Panc1 (cell line): ENCODE measurements around the gene HEATR9. TPM values are rescaled to one million over a fixed set of nuclear protein-coding genes. Genes with fewer than 3 reads are reported as not detected.

Experiments used
- ATAC-seq: fragments of 200-7000 bp; cut with Tn5 transposase; 2 replicates; pipeline ENCODE4 v1.9.1; 2020; ENCODE audit warnings: mild to moderate bottlenecking, moderate library complexity
- BruUV-seq: library from RNA; stranded (reverse); fragments of 400-500 nt; replicated peaks from 2 replicates; lab custom pipeline; 2021; lab: Mats Ljungman, UMichigan
- CTCF ChIA-PET: fragments of 300-600 bp; sonication (Branson Sonifier 250); formaldehyde crosslinking; loops from one replicate; lab custom pipeline; 2022; ENCODE audit warnings: antibody characterized with exemption; lab: Charles Lee
- POLR2A ChIA-PET: fragments of 300-600 bp; sonication (Branson Sonifier 250); formaldehyde crosslinking; loops from one replicate; lab custom pipeline; 2022; ENCODE audit warnings: antibody characterized with exemption; lab: Charles Lee
- DNase-seq: peaks from one replicate; pipeline ENCODE4 v3.0.0-alpha.2; 2010; ENCODE audit warnings: low read depth, low spot score
- H3K27ac ChIP-seq: 2 replicates; pipeline ENCODE4 v1.5.1; 2011; ENCODE audit warnings: mild to moderate bottlenecking, low read length, inconsistent platforms
- H3K27me3 ChIP-seq: fragments of 200-500 bp; sonication (Bioruptor generic); 2 replicates; pipeline ENCODE4 v1.6.0; 2014; ENCODE audit warnings: low read length, inconsistent platforms; ENCODE audit not compliant: control insufficient read depth, insufficient read depth
- H3K36me3 ChIP-seq: fragments of 200-500 bp; sonication (Bioruptor generic); 2 replicates; pipeline ENCODE4 v1.5.1; 2014; ENCODE audit warnings: inconsistent platforms, mild to moderate bottlenecking, low read length, moderate library complexity; ENCODE audit not compliant: control insufficient read depth, insufficient read depth
- H3K4me1 ChIP-seq: 2 replicates; pipeline ENCODE4 v1.5.1; 2011; ENCODE audit warnings: inconsistent platforms, mild to moderate bottlenecking, low read length, moderate library complexity; ENCODE audit not compliant: control insufficient read depth, insufficient read depth
- H3K4me3 ChIP-seq, 2 experiments: 2 replicates each; pipeline ENCODE4 v1.5.1; 2011 to 2012; ENCODE audit warnings: low read depth in 2 of 2, low read length in 2 of 2, mild to moderate bottlenecking in 2 of 2, inconsistent platforms in 1 of 2, moderate library complexity in 1 of 2
- H3K9me3 ChIP-seq: fragments of 200-500 bp; sonication (Bioruptor generic); 2 replicates; pipeline ENCODE4 v1.5.1; 2014; ENCODE audit warnings: low read depth, mild to moderate bottlenecking, inconsistent platforms, low read length, moderate library complexity; ENCODE audit not compliant: control insufficient read depth, insufficient read depth
- CTCF ChIP-seq: fragments of 450-650 bp; IDR thresholded peaks from 2 replicates; pipeline ENCODE4 v1.5.1; 2017; ENCODE audit warnings: mild to moderate bottlenecking
- POLR2AphosphoS5 ChIP-seq: IDR thresholded peaks from 2 replicates; pipeline ENCODE4 v1.6.1; 2012; ENCODE audit warnings: mild to moderate bottlenecking, low read depth, low read length, moderate library complexity
- REST ChIP-seq, 2 experiments: IDR thresholded peaks; 2 replicates each; pipeline ENCODE4 v1.6.1; 2011 to 2012; ENCODE audit warnings: low read depth in 2 of 2, control low read depth in 1 of 2, low read length in 1 of 2, mild to moderate bottlenecking in 1 of 2, moderate library complexity in 1 of 2; ENCODE audit not compliant: insufficient read depth in 1 of 2
- SIN3A ChIP-seq: IDR thresholded peaks from 2 replicates; pipeline ENCODE4 v1.6.1; 2012; ENCODE audit warnings: low read depth, mild to moderate bottlenecking, low read length, moderate library complexity, borderline replicate concordance; ENCODE audit not compliant: insufficient read depth
- TCF7L2 ChIP-seq: IDR thresholded peaks from 2 replicates; pipeline ENCODE4 v1.6.1; 2011; ENCODE audit warnings: mild to moderate bottlenecking, low read depth, low read length, inconsistent platforms
- in situ Hi-C: cut with HindIII; loops from 2 replicates; pipeline ENCODE4 v1.10.0; 2016; ENCODE audit warnings: low sequenced_read_pairs, low pct_unique_long_range_greater_than_20kb
- intact Hi-C: fragments of 100-400 bp; cut with micrococcal nuclease; formaldehyde crosslinking; loops from one replicate; pipeline ENCODE4 v1.10.0; 2022; ENCODE audit not compliant: unreplicated experiment
- total RNA-seq: library from RNA; stranded (reverse); gene quantifications from one replicate; pipeline ENCODE4 v1.2.1, GENCODE V29; 2021; ENCODE audit not compliant: unreplicated experiment

Gene HEATR9
- total RNA-seq, 1 experiment from 2014 or later: not detected

- no peak for ATAC-seq
- intact Hi-C loops: no loop called here
- H3K4me1 ChIP-seq: peaks cover 22% of the 10 kb centered on the region
- no peak for DNase-seq
- POLR2A ChIA-PET: interaction anchor here (0.6 to 0.7 kb wide), 2 partner anchors 42 to 70 kb away, joined by 8 to 10 read pairs; no protein-coding TSS in a partner anchor
- TF ChIP-seq POLR2AphosphoS5 (no peak), TCF7L2 (no peak), CTCF (no peak), REST (IDR thresholded peaks at IDR 0.05; ENCODE audit: insufficient read depth in 1 of 2, low read depth in 2 of 2, low read length in 1 of 2) (no peak), SIN3A (no peak)
- CTCF ChIA-PET: interaction anchor here (0.6 to 0.7 kb wide), 3 partner anchors 18 to 30 kb away, joined by 6 to 9 read pairs (median 7); no protein-coding TSS in a partner anchor
- in situ Hi-C loops: no loop called here
- H3K4me3 ChIP-seq: no peak overlapping the region
- no peak overlapping the region for H3K27ac ChIP-seq
- H3K27me3 ChIP-seq: no peaks in the 10 kb centered on the region
- BruUV-seq: no TSS peak
- peaks cover 12% of the 10 kb centered on the region for H3K36me3 ChIP-seq
- H3K9me3 ChIP-seq: no peaks in the 10 kb centered on the region
Observed at GRCh38 chr17:35812456-35812855, 56.2 kb downstream of the HEATR9 start.

- ChIA-PET POLR2A (no interaction called here), CTCF (interaction anchor here (1.0 kb wide), 1 partner anchor 48 kb away, joined by 3 read pairs; no protein-coding TSS in a partner anchor)
- intact Hi-C loops: no loop called here
Observed at GRCh38 chr17:35811759-35812158, 56.9 kb downstream of the HEATR9 start.

More at GRCh38 chr17:35811759-35812158, 56.9 kb downstream of the HEATR9 start:
- Histone ChIP-seq H3K4me3 (no peak overlapping the region), H3K27ac (no peak overlapping the region), H3K4me1 (peaks cover 22% of the 10 kb centered on the region), H3K27me3 (no peaks in the 10 kb centered on the region), H3K36me3 (peaks cover 12% of the 10 kb centered on the region), H3K9me3 (no peaks in the 10 kb centered on the region)
- no TSS peak for BruUV-seq
- DNase-seq (no peak), ATAC-seq (no peak)
- in situ Hi-C loops: no loop called here
- TF ChIP-seq SIN3A (no peak), POLR2AphosphoS5 (no peak), TCF7L2 (no peak), CTCF (no peak), REST (IDR thresholded peaks at IDR 0.05; ENCODE audit: insufficient read depth in 1 of 2, low read depth in 2 of 2, low read length in 1 of 2) (no peak)
